A549 (cell line): Measurements from ENCODE around the gene LMO1.

ENCODE experiments used
- EP300 ChIP-seq, 2 experiments: fragments of >200 bp; sonication (Bioruptor Twin); formaldehyde crosslinking; IDR thresholded peaks; 2 replicates in 1 of 2; 3 replicates in 1 of 2; pipeline ENCODE4 v1.6.1; 2016 to 2017
- JUNB ChIP-seq: fragments of >200 bp; sonication (Bioruptor Twin); formaldehyde crosslinking; IDR thresholded peaks from 2 replicates; pipeline ENCODE4 v1.6.1; 2016
- MYC ChIP-seq: IDR thresholded peaks from 2 replicates; pipeline ENCODE4 v1.6.1; 2012; ENCODE audit warnings: mild to moderate bottlenecking, inconsistent platforms, low read length, improper control_type of control experiment, borderline replicate concordance
- POLR2A ChIP-seq: IDR thresholded peaks from 2 replicates; pipeline ENCODE4 v1.6.1; 2012; ENCODE audit warnings: mild to moderate bottlenecking, low read length
- RARB ChIP-seq: fragments of 250-450 bp; sonication (Bioruptor Pico); IDR thresholded peaks from 2 replicates; pipeline ENCODE4 v1.8.0; 2021; ENCODE audit warnings: mild to moderate bottlenecking, moderate library complexity
- RNF2 ChIP-seq: fragments of 200-600 bp; sonication (generic); IDR thresholded peaks from 2 replicates; pipeline ENCODE4 v1.6.1; 2016; ENCODE audit warnings: low read depth, mild to moderate bottlenecking, antibody characterized with exemption, moderate library complexity, borderline replicate concordance
- SREBF2 ChIP-seq: fragments of 450-650 bp; IDR thresholded peaks from 2 replicates; pipeline ENCODE4 v1.6.1; 2014; ENCODE audit warnings: mild to moderate bottlenecking, moderate library complexity
- TFCP2L1 ChIP-seq: fragments of 250-450 bp; sonication (Bioruptor Pico); IDR thresholded peaks from 2 replicates; pipeline ENCODE4 v1.5.0; 2021; ENCODE audit warnings: mild to moderate bottlenecking
- ZFP36 ChIP-seq: fragments of 450-650 bp; IDR thresholded peaks from 2 replicates; pipeline ENCODE4 v1.6.1; 2014; ENCODE audit warnings: borderline replicate concordance; ENCODE audit not compliant: partially characterized antibody
- TF ChIP-seq, protein P1 (sequence below): fragments of 450-650 bp; IDR thresholded peaks from 2 replicates; pipeline ENCODE4 v1.6.1; 2014; ENCODE audit warnings: antibody characterized with exemption
- TF ChIP-seq, protein P2 (sequence below): fragments of >200 bp; sonication (Bioruptor Twin); formaldehyde crosslinking; IDR thresholded peaks from 3 replicates; pipeline ENCODE4 v1.5.1; 2016
- TF ChIP-seq, protein P3 (sequence below): fragments of 200-600 bp; sonication (generic); IDR thresholded peaks from 2 replicates; pipeline ENCODE4 v1.6.1; 2016; ENCODE audit warnings: antibody characterized with exemption, mild to moderate bottlenecking, moderate library complexity

GRCh38 chr11:8285796-8286195 is 22.1 kb upstream of the LMO1 start:
- no peak for TF ChIP-seq SREBF2
- TF ChIP-seq, protein P1, sequence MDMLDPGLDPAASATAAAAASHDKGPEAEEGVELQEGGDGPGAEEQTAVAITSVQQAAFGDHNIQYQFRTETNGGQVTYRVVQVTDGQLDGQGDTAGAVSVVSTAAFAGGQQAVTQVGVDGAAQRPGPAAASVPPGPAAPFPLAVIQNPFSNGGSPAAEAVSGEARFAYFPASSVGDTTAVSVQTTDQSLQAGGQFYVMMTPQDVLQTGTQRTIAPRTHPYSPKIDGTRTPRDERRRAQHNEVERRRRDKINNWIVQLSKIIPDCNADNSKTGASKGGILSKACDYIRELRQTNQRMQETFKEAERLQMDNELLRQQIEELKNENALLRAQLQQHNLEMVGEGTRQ = no peak
- TF ChIP-seq, protein P2, sequence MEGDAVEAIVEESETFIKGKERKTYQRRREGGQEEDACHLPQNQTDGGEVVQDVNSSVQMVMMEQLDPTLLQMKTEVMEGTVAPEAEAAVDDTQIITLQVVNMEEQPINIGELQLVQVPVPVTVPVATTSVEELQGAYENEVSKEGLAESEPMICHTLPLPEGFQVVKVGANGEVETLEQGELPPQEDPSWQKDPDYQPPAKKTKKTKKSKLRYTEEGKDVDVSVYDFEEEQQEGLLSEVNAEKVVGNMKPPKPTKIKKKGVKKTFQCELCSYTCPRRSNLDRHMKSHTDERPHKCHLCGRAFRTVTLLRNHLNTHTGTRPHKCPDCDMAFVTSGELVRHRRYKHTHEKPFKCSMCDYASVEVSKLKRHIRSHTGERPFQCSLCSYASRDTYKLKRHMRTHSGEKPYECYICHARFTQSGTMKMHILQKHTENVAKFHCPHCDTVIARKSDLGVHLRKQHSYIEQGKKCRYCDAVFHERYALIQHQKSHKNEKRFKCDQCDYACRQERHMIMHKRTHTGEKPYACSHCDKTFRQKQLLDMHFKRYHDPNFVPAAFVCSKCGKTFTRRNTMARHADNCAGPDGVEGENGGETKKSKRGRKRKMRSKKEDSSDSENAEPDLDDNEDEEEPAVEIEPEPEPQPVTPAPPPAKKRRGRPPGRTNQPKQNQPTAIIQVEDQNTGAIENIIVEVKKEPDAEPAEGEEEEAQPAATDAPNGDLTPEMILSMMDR = no peak
- no peak for TF ChIP-seq MYC
- no peak for TF ChIP-seq RNF2
- TF ChIP-seq TFCP2L1 (CRISPR knock-in tag) = no peak
- no peak for TF ChIP-seq ZFP36
- no peak for TF ChIP-seq RARB (CRISPR knock-in tag)
- no peak for TF ChIP-seq POLR2A
- TF ChIP-seq, protein P3, sequence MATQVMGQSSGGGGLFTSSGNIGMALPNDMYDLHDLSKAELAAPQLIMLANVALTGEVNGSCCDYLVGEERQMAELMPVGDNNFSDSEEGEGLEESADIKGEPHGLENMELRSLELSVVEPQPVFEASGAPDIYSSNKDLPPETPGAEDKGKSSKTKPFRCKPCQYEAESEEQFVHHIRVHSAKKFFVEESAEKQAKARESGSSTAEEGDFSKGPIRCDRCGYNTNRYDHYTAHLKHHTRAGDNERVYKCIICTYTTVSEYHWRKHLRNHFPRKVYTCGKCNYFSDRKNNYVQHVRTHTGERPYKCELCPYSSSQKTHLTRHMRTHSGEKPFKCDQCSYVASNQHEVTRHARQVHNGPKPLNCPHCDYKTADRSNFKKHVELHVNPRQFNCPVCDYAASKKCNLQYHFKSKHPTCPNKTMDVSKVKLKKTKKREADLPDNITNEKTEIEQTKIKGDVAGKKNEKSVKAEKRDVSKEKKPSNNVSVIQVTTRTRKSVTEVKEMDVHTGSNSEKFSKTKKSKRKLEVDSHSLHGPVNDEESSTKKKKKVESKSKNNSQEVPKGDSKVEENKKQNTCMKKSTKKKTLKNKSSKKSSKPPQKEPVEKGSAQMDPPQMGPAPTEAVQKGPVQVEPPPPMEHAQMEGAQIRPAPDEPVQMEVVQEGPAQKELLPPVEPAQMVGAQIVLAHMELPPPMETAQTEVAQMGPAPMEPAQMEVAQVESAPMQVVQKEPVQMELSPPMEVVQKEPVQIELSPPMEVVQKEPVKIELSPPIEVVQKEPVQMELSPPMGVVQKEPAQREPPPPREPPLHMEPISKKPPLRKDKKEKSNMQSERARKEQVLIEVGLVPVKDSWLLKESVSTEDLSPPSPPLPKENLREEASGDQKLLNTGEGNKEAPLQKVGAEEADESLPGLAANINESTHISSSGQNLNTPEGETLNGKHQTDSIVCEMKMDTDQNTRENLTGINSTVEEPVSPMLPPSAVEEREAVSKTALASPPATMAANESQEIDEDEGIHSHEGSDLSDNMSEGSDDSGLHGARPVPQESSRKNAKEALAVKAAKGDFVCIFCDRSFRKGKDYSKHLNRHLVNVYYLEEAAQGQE = no peak
- no peak for TF ChIP-seq EP300 (IDR thresholded peaks at IDR 0.05)
- no peak for TF ChIP-seq JUNB
